GM23338 (cell line): ENCODE measurements around the gene HCN3.
"Not testable (repeated sequence)": the region's sequence is repeated elsewhere in the genome, so short reads cannot be mapped to it uniquely, and the experiment has no call there.

ENCODE experiments used
- CREB1 ChIP-seq: fragments of 250-450 bp; sonication (Bioruptor Pico); IDR thresholded peaks from 2 replicates; pipeline ENCODE4 v1.5.0; 2020; ENCODE audit warnings: low read depth, mild to moderate bottlenecking, moderate library complexity
- EZH2 ChIP-seq: fragments of 200-600 bp; sonication (generic); IDR thresholded peaks from one replicate; pipeline ENCODE4 v1.8.0; 2017; ENCODE audit warnings: antibody characterized with exemption, mild to moderate bottlenecking, low read depth; ENCODE audit not compliant: unreplicated experiment
- EZH2phosphoT487 ChIP-seq: fragments of 200-600 bp; sonication (generic); IDR thresholded peaks from one replicate; pipeline ENCODE4 v1.8.1; 2018; ENCODE audit warnings: antibody characterized with exemption; ENCODE audit not compliant: unreplicated experiment
- JUNB ChIP-seq: IDR thresholded peaks from one replicate; pipeline ENCODE4 v1.6.1; 2016; ENCODE audit warnings: antibody characterized with exemption; ENCODE audit not compliant: unreplicated experiment
- NANOG ChIP-seq: IDR thresholded peaks from 2 replicates; pipeline ENCODE4 v1.6.1; 2016; ENCODE audit warnings: antibody characterized with exemption, borderline replicate concordance
- POLR2AphosphoS5 ChIP-seq: IDR thresholded peaks from 2 replicates; pipeline ENCODE4 v1.6.1; 2016; ENCODE audit warnings: antibody characterized with exemption, low read depth
- STAT1 ChIP-seq: IDR thresholded peaks from one replicate; pipeline ENCODE4 v1.6.1; 2016; ENCODE audit warnings: antibody characterized with exemption; ENCODE audit not compliant: unreplicated experiment
- ZNF114 ChIP-seq: fragments of 250-450 bp; sonication (Bioruptor Pico); IDR thresholded peaks from 2 replicates; pipeline ENCODE4 v1.5.0; 2020; ENCODE audit warnings: mild to moderate bottlenecking, moderate library complexity
- ZNF331 ChIP-seq: fragments of 250-450 bp; sonication (Bioruptor Pico); IDR thresholded peaks from 2 replicates; pipeline ENCODE4 v1.5.0; 2020; ENCODE audit warnings: low read depth, mild to moderate bottlenecking, moderate library complexity
- TF ChIP-seq, protein P1 (sequence below), 2 experiments: fragments of 200-600 bp in 1 of 2; sonication (generic) in 1 of 2; conservative IDR thresholded peaks; 2 replicates each; pipeline versions ENCODE4 v1.5.1 to v1.6.1; 2016 to 2017; ENCODE audit warnings: antibody characterized with exemption in 2 of 2, low read depth in 2 of 2, mild to moderate bottlenecking in 2 of 2, moderate library complexity in 1 of 2

DNA sequence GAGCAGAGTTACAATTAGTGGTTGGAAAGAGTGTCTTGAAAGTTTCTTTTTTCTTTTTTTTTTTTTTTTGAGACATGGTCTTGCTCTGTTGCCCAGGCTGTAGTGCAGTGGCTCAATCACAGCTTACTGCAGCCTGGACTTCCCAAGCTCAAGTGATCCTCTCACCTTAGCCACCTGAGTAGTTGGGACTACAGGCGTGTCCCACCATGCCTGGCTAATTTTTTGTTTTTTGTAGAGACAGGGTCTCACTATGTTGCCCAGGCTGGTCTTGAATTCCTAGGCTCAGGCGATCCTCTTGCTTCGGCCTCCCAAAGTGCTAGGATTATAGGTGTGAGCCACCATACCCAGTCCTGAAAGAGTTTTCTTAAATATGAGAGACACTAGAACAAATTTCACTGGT, 30.5 kb upstream of the HCN3 start:
- TF ChIP-seq, protein P1, sequence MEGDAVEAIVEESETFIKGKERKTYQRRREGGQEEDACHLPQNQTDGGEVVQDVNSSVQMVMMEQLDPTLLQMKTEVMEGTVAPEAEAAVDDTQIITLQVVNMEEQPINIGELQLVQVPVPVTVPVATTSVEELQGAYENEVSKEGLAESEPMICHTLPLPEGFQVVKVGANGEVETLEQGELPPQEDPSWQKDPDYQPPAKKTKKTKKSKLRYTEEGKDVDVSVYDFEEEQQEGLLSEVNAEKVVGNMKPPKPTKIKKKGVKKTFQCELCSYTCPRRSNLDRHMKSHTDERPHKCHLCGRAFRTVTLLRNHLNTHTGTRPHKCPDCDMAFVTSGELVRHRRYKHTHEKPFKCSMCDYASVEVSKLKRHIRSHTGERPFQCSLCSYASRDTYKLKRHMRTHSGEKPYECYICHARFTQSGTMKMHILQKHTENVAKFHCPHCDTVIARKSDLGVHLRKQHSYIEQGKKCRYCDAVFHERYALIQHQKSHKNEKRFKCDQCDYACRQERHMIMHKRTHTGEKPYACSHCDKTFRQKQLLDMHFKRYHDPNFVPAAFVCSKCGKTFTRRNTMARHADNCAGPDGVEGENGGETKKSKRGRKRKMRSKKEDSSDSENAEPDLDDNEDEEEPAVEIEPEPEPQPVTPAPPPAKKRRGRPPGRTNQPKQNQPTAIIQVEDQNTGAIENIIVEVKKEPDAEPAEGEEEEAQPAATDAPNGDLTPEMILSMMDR (conservative IDR thresholded peaks at IDR 0.05; ENCODE audit: low read depth in 2 of 2) = not testable (repeated sequence)
- TF ChIP-seq NANOG; EZH2; POLR2AphosphoS5; CREB1 (CRISPR knock-in tag); EZH2phosphoT487; ZNF114; STAT1; JUNB; ZNF331 (CRISPR knock-in tag): not testable (repeated sequence)
